T1000 (cell line): Measurements from ENCODE around the gene SSBP4.
A peak's percentile ranks its signal among the peaks of the same experiment; 100 is the strongest.

ENCODE experiments used
- DNase-seq: peaks from one replicate; lab custom pipeline; 2025; ENCODE audit warnings: mixed read lengths; lab: John Stamatoyannopoulos, UW

Gene SSBP4

DNA sequence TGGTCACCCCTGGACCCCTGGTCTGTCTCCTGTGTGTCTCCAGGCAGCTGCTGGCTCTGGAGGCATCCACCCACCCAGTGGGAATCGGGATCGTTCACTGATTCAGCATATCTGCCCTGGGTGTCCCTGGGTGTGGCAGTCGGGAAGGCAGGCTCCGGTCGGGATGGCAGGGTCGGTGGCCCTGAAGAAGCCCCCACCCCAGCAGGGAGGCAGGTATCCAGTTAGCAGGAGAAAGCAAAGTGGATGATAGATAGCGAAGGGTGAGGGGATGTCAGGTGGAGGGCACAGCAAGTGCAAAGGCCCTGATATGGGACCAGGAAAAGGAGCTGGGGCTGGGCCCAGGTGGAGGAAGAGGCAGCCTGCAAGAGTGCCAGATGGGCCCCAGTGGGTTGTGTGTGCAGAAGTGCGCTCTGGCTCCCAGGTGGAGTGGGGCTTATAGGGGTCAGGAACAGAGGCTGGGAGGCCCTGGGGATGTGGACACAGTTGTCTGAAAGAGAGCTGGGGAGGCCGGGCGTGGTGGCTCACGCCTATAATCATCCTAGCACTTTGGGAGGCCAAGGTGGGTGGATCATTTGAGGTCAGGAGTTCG lies 2.3 kb downstream of the SSBP4 start:
- no peak for DNase-seq

- no peak for DNase-seq
These were observed 3.5 kb downstream of the SSBP4 start for GRCh38 chr19:18422530-18423191.

GRCh38 chr19:18423258-18424020 lies 4.2 kb downstream of the SSBP4 start:
- DNase-seq: no peak

DNA sequence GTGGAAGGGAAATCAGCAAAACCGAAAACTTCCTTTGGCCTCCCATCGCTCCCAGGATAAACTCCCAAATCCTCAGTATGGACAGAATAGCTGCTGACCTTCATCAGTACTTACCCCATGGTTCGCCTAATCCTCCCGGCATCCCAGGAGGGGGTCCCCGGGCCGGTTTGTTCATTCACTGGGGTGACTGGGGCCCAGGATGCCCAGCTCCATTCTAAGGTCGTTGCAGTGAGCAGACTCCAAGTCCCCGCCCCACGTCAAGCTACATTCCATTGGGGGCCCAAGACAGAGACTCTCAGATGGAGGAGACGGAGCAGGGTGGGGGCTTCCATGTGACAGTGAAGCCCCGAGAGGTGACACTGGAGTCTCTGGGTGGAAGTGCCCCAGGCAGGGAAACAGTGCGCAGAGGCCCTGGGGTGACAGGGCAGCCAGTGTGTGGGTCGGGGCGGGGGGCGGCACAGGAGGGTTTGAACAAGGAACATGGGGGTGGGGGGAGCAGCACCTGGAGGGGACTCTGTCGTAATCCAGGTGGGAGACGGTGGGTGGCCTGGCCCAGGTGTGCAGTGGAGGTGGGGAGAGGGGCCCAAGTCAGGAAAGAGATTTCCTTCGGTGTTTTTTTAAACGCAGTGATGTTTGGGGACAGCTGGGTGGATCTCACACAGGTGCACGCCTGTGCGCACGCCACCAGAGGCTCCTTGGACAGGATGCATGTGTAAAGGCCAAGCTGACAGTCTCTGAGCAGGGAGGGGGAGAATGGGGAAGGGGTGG lies 5.1 kb downstream of the SSBP4 start:
- DNase-seq: no peak

DNA sequence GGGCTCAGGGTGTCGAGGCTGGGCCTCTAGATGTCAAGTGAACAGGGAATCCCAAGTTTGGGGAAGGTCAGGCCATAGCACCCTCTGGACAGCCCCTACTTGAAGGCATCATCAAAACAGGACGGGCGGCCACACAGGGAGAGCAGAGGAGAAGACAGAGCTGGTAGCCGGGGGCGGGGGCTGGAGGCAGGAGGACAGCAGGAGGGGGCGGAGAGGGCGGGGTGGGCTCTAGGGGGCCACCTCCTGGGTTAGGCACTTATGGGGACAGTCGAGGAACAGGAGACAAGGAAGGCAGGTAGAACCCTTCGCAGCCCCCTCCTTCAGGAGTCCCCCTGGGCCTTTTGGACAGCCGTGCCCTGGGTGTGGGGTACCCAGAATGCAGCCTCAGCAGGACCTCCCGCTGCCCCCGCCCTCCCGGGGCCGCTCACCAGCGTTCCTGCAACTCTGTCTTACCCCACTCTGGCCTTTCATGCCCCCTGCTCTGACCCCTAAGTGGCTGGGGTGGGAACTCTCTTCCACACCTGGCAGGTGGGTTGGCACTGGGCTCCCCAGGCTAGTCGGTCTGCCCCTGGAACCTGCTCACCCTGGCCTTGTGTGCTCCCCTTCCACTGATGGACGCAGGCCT lies 5.8 kb downstream of the SSBP4 start:
- no peak for DNase-seq

DNA sequence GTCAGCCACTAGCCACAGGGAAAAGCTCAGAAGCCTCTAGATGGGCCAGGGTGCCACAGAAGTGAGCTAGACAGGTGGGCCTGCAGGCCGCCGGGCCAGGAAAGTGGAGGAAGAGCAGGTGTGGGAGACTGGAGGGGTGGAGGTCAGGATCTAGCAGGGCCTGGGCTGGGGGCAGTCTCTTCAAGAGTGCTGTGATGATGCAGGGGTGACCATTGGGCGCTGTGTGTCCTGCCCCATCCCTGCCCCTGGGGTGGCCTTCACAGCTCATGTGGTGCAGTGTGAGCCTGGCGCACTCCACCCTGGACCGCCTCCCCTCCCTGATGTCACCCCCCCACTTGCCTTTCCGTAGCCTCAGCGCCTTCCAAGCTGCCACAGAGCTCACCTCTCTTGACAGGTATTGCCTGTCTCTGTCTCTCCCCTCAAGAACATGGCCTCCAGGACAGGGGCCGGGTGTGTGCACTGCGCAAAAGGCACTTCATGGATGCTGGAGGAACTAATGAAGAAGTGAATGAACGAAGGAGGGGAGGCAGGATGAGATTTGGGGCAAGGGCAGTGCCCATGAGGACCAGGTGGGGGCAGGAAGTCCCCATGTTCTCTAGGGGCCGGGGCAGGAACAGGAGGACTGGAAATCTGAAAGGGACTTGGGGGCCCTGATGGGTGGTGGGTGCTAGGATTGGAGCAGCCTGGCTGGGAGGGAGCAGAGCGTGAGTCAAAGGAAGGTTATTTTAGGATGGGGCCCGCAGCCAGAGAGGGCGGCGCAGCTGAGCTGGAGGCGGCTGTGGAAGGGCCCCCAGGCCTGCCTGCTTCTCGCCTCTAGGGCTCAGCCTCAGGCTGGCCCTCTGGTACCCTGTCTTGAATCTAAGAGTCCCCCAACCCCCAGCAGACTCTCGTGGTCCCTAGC lies 6.6 kb downstream of the SSBP4 start:
- peak; percentile 35 for DNase-seq

DNA sequence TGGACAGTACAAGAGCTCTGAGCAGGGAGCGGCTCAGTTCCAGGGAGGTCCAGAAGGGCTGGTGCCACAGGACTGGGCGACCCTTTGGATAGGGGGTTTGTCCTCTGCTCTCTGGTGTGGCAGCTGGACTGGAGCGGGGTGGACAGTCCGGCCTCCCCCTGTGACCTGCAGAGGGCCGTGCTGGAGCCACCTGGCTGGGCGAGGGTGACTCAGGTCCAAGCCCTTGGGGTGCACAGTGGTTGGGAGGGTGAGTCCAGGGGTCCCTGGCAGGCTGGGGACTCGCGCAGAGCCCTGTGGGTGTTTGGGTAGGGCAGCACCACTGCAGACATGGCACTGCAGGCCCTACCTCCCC lies 7.2 kb downstream of the SSBP4 start:
- no peak for DNase-seq

GRCh38 chr19:18427080-18427742 lies 8.0 kb downstream of the SSBP4 start:
- DNase-seq: no peak

DNA sequence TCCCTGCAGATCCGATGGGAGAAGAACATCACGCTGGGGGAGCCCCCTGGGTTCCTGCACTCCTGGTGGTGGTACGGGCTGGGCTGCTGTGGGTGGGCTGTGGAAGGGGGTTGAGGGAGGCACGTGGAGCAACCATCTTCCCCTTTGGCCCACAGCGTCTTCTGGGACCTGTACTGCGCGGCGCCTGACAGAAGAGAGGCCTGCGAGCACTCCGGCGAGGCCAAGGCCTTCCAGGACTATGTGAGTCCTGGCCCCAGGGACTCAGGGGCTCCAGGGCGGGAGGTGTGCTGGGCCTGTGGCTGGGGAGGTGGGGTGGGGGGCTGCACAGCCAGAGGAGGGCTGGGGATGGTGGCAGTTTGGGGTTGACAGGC lies 8.5 kb downstream of the SSBP4 start:
- no peak for DNase-seq

- no peak for DNase-seq
These were observed 9.1 kb downstream of the SSBP4 start for GRCh38 chr19:18428173-18428786.

DNA sequence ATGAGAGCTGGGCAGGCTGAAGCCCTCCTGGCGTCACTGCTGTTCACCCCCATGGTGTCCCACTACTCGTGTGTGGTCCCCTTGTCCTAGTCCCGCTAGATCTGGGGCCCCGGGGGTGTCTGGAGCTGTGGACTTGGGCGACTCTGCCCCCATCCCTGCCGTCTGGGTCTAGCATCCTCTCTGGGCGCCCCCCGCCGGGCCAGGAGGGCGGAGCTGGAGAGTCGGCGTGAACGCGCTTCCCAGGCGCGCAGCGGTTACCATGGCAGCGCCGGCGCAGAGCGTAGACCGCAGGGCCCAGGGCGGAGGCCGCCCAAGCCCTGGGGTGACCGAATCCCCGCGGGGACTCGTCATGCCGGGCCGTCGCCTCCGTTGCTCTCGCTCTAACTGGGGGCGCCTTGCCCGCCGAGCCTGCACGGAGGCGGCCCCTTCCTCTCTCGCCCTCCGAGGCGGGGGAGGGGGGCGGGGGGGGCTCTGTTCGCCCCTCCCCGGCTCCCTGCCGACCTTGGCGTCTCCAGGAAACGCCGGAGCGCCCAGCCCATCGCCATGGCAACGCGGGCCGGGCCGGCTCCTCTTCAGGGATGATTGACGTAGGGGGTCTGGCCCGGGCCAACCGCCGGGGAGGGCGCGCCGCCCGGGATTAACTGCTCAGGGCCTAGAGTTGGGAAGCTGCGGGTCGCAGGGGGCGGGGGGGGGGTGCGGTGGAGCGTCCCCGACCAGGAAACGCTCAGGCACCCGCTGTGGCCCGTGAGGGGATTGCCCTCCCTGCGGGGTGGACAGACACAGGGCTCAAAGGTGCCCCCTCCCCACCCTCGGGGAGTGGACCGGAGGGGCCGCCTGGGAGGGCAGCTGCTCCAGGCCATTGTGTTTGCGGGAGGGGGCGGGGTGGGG lies 9.8 kb downstream of the SSBP4 start:
- peak; percentile 82 for DNase-seq

GRCh38 chr19:18429717-18430416 lies 10.7 kb downstream of the SSBP4 start:
- no peak for DNase-seq

DNA sequence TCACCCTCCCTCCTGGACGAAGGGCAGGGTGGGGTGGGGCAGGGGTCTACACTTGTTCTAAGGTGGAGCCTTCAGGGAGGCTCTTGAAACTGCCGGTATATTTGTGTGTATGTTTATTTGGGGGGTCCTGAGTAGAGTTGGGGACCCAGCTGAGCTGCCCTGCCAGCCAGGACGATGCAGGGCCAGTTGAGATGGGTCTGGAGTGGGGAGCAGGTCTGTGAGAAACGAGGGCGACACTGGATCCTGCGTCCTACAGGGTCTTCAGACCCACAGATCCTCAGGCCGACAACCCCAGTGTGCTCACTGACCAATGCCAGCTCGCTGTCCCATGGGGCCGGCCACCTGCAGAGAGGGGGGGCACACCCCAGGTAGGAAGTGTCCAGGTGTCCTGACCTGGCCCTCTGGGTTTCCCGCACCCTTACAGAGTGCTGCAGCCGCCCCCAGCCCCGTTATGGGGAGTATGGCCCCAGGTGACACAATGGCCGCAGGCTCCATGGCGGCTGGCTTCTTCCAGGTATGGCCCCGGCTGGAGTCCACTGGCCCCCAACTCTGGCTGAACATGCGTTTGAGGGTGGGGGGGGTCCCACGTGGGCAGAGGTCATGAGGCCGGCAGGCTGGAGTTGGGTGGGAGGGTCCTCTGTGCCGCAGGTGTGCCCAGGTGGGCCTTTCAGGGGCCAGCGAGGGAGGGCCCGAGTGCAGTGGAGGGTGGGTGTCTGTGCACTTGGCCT lies 11.4 kb downstream of the SSBP4 start:
- no peak for DNase-seq

DNA sequence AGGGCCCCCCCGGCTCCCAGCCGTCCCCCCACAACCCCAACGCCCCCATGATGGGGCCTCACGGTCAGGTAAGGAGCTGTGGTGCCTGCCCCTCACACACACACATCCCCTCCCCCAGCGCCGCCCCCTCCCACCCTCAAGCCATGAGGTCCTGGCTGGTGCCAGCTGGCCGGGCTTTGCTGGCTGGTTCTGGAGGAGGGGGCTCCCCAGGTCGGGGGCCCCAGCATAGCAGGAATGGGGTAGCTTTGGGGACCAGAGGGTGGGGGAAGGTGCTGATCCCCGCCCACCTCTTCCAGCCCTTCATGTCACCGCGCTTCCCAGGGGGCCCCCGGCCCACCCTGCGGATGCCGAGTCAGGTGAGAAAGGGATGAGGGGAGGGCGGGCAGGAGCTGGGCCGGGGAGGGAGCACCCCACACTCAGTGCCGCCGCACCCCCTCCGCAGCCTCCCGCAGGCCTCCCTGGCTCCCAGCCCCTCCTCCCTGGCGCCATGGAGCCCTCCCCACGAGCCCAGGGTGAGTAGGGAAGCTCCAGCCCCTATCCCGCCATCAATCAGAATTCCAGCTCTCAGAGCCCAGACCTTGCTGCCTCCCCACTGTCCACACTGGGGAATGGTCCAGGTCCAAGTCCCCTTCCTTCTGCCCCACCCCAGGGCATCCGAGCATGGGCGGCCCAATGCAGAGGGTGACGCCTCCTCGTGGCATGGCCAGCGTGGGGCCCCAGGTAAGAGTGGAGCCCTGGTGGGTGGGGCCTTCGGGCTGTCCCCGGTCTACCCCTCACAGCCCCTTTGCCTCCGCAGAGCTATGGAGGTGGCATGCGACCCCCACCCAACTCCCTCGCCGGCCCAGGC lies 12.4 kb downstream of the SSBP4 start:
- no peak for DNase-seq

DNA sequence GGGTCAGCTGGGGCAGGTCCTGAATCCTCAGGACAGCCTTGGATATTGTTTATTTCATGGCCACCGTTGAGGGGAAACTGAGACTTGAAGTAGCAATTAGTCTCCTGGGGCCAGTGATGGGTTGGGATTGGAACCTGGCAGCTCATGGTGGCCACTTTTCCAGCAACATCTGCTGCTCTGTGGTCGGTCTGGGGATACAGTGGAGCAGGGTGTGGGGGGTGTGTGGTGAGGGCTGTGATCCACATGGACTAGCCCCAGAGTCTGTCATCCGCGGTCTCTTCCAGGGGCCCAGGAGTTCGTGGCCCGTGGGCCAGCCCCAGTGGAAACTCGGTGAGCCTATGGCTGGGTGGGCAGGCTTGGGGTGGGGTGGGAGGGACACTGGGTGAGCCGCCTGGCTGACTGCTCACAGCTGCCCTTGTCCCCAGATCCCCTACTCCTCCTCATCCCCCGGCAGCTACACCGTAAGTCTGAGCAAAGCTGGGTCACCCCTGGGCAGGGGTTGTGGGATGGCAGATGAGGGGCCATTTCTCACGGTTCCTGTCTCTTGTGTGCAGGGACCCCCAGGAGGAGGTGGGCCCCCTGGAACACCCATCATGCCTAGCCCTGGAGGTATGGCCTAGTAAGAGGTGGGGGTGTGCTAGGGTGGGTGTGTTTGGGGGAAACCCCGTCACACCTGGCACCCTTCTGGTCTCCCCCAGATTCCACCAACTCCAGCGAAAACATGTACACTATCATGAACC lies 13.2 kb downstream of the SSBP4 start:
- no peak for DNase-seq

DNA sequence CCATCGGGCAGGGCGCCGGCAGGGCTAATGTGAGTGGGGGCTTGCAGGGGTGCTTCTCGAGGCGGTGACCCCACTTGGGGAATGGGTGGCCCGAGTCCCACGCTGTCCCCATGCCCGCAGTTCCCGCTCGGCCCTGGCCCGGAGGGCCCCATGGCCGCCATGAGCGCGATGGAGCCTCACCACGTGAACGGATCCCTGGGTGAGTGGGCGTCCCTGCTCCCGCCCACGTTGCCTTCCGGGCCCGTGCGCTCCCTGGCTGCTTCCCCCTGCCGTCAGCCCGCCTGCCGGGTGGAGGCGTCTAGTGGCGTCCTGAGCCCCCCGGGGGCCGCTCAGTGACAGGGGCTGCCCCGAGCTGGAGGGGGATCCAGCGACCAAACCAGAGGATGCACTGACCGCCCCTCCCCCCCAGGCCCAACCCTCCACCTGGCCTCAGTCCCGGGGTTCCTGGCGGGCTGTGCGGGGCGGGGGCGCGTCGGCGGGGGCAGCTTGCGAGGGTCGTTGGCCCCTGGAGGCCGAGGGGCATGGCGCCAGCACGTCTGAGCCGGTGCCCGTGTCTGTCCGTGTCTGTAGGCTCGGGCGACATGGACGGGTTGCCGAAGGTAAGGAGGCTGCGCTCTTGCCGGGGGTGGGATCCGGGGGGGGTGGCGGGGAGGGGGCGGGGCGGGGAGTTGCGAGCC lies 14.0 kb downstream of the SSBP4 start:
- no peak for DNase-seq
